ENCODE data around the gene ATP2A3.

The ATP2A3 gene

GRCh38 chr17:3925684-3926485 is 38.4 kb downstream of the ATP2A3 start:
- DNase-seq: no peak

GRCh38 chr17:3924512-3925350 is 39.5 kb downstream of the ATP2A3 start:
- DNase-seq: no peak

- DNase-seq: no peak
These were observed 40.6 kb downstream of the ATP2A3 start for GRCh38 chr17:3923466-3924190.

- no peak for DNase-seq
These were observed 41.5 kb downstream of the ATP2A3 start for GRCh38 chr17:3922765-3923164.

- DNase-seq: no peak
These were observed 42.5 kb downstream of the ATP2A3 start for GRCh38 chr17:3921502-3922319.

GRCh38 chr17:3921006-3921405 is 43.2 kb downstream of the ATP2A3 start:
- DNase-seq: no peak

GRCh38 chr17:3919123-3919624 is 45.1 kb downstream of the ATP2A3 start:
- no peak for DNase-seq

- no peak for DNase-seq
These were observed 45.7 kb downstream of the ATP2A3 start for GRCh38 chr17:3918372-3919122.

GRCh38 chr17:3917391-3917931 is 46.8 kb downstream of the ATP2A3 start:
- no peak for DNase-seq

GRCh38 chr17:3916825-3917224 is 47.4 kb downstream of the ATP2A3 start:
- DNase-seq: no peak

GRCh38 chr17:3915995-3916696 is 48.1 kb downstream of the ATP2A3 start, which contains the start of gene P2RX1:
Gene P2RX1, minus strand, starts transcription at chr17:3916465. Its CDS starts 240 bp downstream, at chr17:3916225.
- no peak for DNase-seq

GRCh38 chr17:3915581-3915994 is 48.6 kb downstream of the ATP2A3 start:
- DNase-seq: no peak

GRCh38 chr17:3914312-3914670 is 49.9 kb downstream of the ATP2A3 start:
- DNase-seq: no peak

GRCh38 chr17:3913531-3914311 is 50.5 kb downstream of the ATP2A3 start:
- DNase-seq: peak; percentile 61

GRCh38 chr17:3912827-3913226 is 51.4 kb downstream of the ATP2A3 start:
- DNase-seq: no peak

GRCh38 chr17:3911271-3912053 is 52.8 kb downstream of the ATP2A3 start:
- DNase-seq: no peak

GRCh38 chr17:3910420-3911270 is 53.6 kb downstream of the ATP2A3 start:
- no peak for DNase-seq

GRCh38 chr17:3909257-3909656 is 55.0 kb downstream of the ATP2A3 start:
- no peak for DNase-seq

All from HCEC 1CT (cell line).